Activated T-cell treated with anti-CD3 and anti-CD28 coated beads for 48 hours (primary cell): ENCODE results near the gene SECISBP2L.
A peak's percentile ranks its signal among the peaks of the same experiment; 100 is the strongest.

ENCODE experiments used
- DNase-seq: peaks from one replicate; pipeline ENCODE4 v3.0.0-alpha.2; 2020; ENCODE audit warnings: low read depth

SECISBP2L gene

GRCh38 chr15:48966595-48967301 lies 79.5 kb downstream of the SECISBP2L start:
- DNase-seq, result no peak

- DNase-seq, result peak; percentile 35
Observed at GRCh38 chr15:48965972-48966371, 80.3 kb downstream of the SECISBP2L start.

GRCh38 chr15:48964898-48965297 lies 81.3 kb downstream of the SECISBP2L start:
- no peak for DNase-seq

- DNase-seq, result no peak
Observed at GRCh38 chr15:48963524-48964113, 82.6 kb downstream of the SECISBP2L start, which contains the start of gene SHC4. Gene SHC4, minus strand, starts transcription at chr15:48963919. Its CDS starts 904 bp downstream, at chr15:48963015.

- no peak for DNase-seq
Observed at GRCh38 chr15:48962662-48963523, 83.4 kb downstream of the SECISBP2L start.

GRCh38 chr15:48955967-48956366 lies 90.3 kb downstream of the SECISBP2L start:
- no peak for DNase-seq

- no peak for DNase-seq
Observed at GRCh38 chr15:48955370-48955769, 90.9 kb downstream of the SECISBP2L start.

- DNase-seq, result no peak
Observed at GRCh38 chr15:48954538-48954937, 91.7 kb downstream of the SECISBP2L start.

GRCh38 chr15:48946840-48947187 lies 99.4 kb downstream of the SECISBP2L start:
- no peak for DNase-seq

- DNase-seq, result no peak
Observed at GRCh38 chr15:48946074-48946839, 100.0 kb downstream of the SECISBP2L start.

- no peak for DNase-seq
Observed at GRCh38 chr15:48945386-48945785, 100.9 kb downstream of the SECISBP2L start.

- DNase-seq, result no peak
Observed at GRCh38 chr15:48941904-48942303, 104.3 kb downstream of the SECISBP2L start.

GRCh38 chr15:48940508-48940907 lies 105.7 kb downstream of the SECISBP2L start:
- DNase-seq, result no peak

- no peak for DNase-seq
Observed at GRCh38 chr15:48939648-48940047, 106.6 kb downstream of the SECISBP2L start.
